ENCODE results near the gene SERPINA4.

Gene SERPINA4

DNA sequence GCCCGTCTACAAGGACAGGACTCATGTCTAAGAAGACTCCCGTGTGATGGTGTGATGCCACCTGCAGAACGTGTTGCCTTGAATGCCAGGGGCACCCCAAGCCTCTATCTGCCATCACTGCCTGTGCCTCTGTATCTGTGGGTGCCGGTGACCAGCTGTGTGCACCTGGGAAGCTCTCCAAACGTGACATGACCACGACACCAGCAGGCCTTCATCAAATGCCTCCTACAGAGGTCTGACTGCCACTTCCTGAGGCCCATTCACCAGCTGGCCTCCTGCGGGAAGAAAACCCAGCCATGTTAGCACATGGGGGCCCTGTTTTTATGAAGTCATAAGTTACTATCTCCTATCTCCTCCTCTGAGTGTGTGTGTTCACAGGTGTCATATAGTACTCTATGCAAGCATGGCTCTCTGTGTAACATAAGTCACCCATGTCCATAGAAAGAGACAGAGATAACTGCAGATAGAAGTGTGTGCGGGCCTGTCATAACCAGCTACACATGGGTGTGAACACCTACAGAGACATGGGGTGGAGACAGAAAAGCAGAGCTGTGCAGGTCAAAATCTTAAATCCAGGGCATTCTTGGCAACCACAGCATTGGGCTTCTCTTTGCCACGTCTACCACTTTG, 18.3 kb upstream of the SERPINA4 start:
- DNase-seq (ENCODE audit: low read depth), result no peak

DNA sequence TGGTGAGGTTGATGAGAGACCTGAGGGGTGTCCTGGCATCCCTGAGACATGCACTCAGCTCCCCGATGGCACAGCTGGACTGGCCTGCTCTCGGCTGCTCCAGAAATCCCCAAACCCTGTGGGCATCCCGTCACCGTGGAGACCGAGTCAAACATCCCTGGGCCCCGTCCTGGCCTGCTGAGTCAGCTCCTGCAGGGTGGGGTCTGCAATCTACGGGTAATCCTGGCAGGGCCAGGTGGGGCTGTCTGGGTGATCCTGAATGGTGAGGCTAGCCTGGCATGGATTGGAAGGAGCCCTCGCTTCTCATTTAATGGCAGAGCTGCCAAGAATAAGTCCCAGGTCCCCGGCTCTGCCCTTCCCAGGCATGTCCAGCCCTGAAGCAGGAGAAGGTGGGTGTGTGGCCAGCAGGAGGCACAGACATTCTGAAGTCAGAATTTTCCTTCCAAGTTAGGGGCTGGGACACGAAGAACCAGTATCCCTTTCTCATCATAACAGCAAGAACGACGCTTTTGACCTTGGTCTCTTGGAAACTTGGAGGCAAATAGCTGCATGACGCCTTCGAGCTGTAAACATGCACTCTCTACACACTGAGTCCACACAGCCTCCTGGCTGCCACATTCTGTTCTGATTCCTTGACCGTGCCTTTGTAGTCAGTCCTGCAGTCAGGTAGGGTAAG, 17.7 kb upstream of the SERPINA4 start:
- DNase-seq (ENCODE audit: low read depth), result no peak

- DNase-seq (ENCODE audit: low read depth), result no peak
Measured at GRCh38 chr14:94544726-94545125, 16.5 kb upstream of the SERPINA4 start.

DNA sequence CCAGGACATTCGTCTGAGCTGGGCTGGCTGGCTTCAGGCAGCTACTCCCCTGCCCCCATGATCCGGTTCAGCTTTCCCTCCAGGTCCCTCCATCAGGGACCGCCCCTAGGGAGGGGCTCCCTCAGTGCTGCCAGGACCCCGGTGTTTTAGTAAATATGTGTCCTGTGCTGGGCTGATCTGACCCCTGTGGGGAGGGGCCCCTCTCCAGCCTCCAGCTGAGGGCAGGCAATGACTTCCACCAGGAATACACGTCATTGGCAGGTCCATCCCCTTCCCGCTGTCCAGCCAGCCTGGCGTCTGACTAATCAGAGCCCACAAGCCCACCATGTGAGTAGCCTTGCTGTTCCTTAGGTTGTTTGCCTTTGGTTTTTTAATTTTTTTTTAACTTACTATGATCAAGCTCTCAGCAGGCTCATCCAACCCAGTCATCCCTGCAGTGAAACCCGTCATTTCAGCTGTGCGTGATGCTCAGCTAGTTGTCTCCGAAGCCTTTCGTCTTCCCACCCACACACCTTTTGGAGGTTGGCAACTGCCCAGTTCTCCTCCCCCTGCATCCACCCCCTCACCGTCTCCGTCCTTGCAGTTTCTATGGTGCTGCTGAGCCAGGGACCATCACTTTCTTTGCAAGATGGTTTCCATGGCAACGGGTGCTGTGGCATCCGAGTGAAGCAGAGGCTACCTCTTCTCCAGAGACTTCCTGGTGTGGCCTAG, 16.0 kb upstream of the SERPINA4 start:
- DNase-seq (ENCODE audit: low read depth), result no peak

GRCh38 chr14:94547151-94547680, 14.0 kb upstream of the SERPINA4 start:
- no peak for DNase-seq (ENCODE audit: low read depth)

DNA sequence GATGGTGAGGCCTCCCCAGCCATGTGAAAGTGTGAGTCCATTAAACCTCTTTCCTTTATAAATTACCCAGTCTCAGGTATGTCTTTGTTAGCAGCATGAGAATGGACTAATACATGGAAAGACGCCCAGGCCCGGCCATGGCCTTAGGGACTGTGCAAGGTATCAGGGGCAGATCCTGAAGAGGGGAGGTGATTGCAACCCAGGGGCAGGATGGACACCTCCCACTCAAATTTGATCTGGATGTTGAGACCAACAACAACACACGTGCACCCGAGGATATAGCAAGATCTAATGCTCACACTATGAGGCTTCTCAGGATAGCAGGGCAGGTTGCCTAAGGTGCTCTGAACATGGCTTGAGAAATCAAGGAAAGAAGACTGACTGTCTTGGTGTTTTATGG, 13.5 kb upstream of the SERPINA4 start:
- DNase-seq (ENCODE audit: low read depth), result no peak

GRCh38 chr14:94548131-94548998, 12.9 kb upstream of the SERPINA4 start:
- no peak for DNase-seq (ENCODE audit: low read depth)

DNA sequence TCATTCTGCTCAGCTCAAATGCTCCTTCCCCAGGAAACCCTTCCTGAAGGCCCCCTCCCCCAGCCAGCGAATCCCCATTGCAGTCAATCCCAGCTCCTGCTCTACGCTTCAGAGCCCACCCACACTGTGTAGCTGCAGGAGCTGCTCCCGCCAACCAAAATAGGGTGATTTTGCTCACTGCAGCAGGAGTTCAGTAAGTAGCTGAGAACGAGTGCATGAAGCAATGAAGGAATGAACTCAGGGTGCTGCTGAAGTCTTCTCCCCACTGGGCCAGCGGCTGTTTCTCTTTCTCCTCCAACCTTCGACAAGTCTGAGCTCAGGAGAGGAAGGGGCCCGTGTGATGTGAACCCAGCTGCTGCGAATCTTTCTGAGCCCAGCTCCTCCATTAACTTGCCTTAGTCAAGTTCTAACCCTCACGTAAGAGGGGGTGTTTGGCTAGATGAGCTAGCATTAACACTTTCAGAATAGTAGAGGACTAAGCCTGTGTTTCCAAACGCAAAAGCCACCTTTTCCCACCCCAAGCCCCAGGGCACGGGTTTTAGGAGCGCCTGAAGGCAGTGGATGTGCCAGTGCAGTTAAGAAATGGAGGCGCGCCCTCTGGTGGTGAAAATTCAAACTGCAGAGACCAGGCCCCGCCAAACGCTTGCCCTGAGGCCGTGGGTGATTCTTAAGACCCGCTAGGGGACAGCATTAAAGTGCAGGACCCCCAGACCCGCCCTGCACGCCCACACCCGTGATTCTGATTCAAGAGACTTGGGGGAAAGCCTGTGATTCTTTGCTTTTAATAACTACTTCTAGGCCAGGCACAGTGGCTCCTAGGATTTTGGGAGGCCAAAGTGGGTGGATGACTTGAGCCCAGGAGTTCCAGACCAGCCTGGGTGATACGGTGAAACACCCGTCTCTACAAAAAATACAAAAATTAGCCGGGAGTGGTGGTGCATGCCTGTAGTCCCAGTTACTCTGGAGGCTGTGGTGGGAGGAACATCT, 11.9 kb upstream of the SERPINA4 start:
- peak; percentile 11 for DNase-seq (ENCODE audit: low read depth)

DNA sequence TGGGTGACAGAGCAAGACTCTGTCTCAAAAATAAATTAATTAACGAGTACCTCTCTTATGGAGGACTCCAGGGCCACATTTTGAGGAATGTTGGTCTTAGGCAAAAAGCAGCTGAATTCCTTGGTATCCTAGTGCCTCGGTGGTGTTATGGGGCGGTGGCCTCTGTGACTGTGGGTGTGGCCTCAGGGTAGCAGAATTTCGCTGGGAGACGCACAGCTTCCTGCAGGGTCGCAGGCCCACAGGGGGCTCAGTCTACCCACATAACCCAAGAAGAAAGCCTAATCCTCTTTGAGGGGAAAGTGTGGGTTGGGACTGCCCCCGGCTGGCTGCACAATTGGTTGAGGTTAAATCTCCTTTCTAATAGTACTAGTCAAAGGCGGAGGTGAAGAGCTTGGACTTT, 11.2 kb upstream of the SERPINA4 start:
- no peak for DNase-seq (ENCODE audit: low read depth)

DNA sequence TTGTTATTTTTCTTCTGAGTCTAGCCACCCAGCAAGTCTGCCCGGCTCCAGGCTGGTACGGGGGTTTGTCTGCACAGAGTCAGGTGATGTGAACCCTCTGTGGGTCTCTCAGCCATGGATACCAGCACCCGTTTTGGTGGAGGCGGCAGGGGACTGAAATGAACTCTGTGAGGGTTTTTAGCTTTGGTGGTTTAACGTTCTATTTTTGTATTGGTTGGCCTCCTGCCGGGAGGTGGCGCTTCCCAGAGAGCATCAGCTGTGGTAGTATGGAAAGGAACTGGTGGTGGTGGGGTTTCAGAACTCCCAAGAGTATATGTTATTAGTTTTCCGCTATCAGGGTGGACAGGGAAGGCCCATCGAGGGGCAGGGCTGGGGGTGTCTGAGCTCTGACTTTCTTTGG, 5.3 kb upstream of the SERPINA4 start:
- no peak for DNase-seq (ENCODE audit: low read depth)

DNA sequence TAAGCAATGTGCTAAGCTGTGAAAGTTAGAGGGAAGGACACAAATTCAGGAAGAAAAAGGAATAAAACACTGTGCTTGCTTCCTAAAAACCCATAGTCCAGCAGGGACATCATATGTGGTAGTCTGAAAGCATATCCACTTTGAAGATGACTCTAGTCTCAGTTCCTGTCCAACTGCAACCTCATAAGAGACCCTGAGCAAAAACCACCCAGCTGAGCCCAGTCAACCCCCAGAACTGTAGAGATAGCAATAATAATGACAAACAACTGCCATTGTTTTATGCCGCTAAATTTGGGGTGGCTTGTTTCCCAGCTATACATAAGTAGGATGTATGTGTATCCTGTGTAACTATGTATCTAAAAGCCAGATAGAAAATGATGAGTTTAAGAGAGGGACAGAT, 3.9 kb upstream of the SERPINA4 start:
- DNase-seq (ENCODE audit: low read depth), result no peak

GRCh38 chr14:94558842-94559241, 2.4 kb upstream of the SERPINA4 start:
- DNase-seq (ENCODE audit: low read depth), result no peak

DNA sequence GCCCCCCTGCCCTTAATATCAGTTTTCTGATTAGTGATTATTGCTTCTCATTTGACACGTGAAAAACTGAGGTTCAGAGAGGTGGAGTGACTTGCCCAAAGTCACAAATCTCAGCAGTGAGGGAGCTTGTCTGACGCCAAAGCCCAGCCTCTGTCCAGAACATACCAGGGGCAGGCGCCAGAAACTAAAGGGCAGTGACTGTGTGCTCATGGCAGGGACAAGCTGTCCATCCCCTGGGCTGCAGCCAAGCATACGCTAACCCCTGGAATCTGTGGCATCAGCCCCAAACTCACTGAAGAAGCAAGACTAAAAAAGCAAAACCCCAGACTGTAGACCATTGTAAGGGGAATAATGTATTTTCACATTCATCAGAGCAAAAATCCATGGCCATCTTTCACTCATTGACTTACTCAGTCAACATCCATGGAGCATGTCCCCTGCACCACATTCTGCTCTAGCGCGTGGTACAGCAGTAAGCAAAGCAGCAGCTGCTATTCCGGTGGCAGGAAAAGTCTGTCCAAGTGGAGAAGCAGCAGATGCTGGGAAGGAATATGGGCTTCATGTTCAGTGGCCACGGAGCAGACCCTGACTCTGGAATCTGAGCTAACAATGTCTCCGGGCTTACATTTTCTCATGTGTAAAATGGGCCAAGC, 1.5 kb upstream of the SERPINA4 start:
- no peak for DNase-seq (ENCODE audit: low read depth)

DNA sequence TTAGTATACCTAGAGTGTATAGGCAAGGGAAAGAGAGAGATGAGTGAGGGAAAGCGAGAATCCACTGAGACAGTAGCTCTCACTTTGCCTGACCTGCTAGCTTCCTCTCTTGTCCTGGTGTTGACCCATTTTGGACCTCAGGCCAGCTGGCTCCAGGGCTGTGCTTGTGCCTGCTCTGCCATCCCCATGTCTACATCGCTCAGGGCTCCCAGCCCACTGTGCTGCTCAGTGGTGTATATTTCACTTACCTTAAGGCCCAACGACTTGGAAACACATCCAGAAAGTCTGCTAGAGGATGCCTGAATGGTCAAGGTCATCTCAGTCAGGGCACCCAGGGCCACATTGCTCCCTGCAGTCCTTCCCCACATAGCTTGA, 964 bp upstream of the SERPINA4 start:
- DNase-seq (ENCODE audit: low read depth), result no peak

DNA sequence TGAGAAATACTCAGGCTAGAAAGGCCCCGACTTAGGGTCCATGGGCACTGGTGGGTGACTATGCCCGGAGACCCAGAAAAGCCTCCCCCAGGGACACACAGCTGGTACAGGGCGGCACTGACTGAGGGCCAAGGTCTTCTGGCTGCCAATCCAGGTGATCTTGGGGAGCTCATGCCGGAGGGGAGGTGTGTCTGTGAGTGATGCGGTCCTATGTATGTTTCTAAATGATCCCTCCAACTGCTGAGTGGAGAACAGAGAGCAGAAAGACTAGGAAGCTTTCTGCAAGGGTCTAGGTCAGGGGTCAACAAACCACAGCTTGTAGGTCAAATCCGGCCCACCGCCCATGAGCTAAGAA, 391 bp downstream of the SERPINA4 start:
- DNase-seq (ENCODE audit: low read depth), result no peak

DNA sequence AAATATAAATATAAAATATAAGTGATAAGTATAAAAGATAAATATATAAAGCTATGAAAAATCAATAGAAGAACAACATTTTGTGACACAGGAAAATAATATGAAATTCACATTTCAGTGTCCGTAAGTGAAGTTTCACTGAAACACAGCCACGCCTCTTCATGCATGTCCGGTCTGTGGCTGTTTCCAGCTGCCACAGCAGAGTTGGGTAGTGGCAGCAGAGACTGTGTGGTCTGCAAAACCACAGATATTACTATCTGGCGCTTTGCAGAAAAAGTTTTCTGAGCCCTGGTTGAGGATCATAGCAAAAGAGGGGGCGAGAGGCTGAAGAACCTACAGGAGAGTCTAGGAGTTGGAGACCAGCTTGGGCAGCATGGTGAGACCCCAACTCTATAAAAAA, 780 bp downstream of the SERPINA4 start:
- DNase-seq (ENCODE audit: low read depth), result no peak

- DNase-seq (ENCODE audit: low read depth), result no peak
Measured at GRCh38 chr14:94562941-94563883, 2.0 kb downstream of the SERPINA4 start.

- DNase-seq (ENCODE audit: low read depth), result no peak
Measured at GRCh38 chr14:94564381-94564780, 3.1 kb downstream of the SERPINA4 start.

DNA sequence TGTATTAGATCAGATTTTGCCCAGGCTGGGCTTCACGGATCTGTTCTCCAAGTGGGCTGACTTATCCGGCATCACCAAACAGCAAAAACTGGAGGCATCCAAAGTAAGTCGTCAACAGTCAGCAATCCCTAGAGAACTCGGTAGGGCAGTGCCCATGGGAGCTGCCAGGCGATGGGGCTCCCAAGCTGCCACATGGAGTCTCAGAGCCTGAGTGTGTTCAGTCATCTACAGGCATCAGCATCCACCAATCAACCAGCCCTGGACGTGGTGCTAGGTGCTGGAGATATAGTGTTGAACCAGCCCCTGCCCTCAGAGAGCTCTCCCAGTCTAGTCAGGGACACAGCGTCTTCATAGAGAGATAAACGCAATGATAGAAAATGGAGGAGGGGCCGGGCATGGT, 6.9 kb downstream of the SERPINA4 start:
- DNase-seq (ENCODE audit: low read depth), result no peak
